Erythroblast (primary cell): ENCODE results near the gene BCO2.
"Not testable (repeated sequence)": the region's sequence is repeated elsewhere in the genome, so short reads cannot be mapped to it uniquely, and the experiment has no call there.

Source experiments
- GATA1 ChIP-seq: IDR thresholded peaks from 2 replicates; pipeline ENCODE4 v1.6.1; 2011; ENCODE audit warnings: low read depth, mild to moderate bottlenecking, control low read depth, low read length, moderate library complexity
- POLR2A ChIP-seq: IDR thresholded peaks from 2 replicates; pipeline ENCODE4 v1.6.1; 2011; ENCODE audit warnings: mild to moderate bottlenecking, low read length

- not testable (repeated sequence) for TF ChIP-seq POLR2A, GATA1
Measured at GRCh38 chr11:112195113-112195512, 19.8 kb downstream of the BCO2 start.
